Jurkat, Clone E6-1 (cell line): ENCODE data around the gene ARFGEF3.

Source experiments
- DNase-seq: peaks from one replicate; pipeline ENCODE4 v3.0.0-alpha.2; 2011; ENCODE audit warnings: low read depth, low spot score
- H3K4me3 ChIP-seq: 2 replicates; pipeline ENCODE4 v1.5.1; 2011; ENCODE audit warnings: mild to moderate bottlenecking, low read length, control low read depth, moderate library complexity

The ARFGEF3 gene

DNA sequence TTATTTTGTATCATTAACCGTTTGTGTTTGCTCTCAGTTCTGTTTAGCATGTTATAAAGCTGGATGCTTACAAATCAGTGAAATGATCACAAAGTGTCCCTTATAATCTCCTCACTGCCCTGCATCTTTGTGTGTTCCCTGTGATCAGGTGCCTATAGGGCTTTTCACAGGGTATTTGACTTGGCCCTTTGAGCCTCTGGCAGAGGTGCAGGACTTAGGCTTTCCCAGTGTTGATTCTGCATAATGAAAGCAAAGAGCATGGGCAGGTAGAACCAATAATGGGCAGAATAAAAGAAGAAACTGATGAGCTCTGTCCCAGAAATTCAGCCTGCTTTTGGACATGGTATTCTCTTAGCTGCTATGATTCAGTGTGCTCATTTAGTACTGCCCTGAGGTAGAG lies 73.5 kb downstream of the ARFGEF3 start:
- no peak overlapping the region for H3K4me3 ChIP-seq
- no peak for DNase-seq

DNA sequence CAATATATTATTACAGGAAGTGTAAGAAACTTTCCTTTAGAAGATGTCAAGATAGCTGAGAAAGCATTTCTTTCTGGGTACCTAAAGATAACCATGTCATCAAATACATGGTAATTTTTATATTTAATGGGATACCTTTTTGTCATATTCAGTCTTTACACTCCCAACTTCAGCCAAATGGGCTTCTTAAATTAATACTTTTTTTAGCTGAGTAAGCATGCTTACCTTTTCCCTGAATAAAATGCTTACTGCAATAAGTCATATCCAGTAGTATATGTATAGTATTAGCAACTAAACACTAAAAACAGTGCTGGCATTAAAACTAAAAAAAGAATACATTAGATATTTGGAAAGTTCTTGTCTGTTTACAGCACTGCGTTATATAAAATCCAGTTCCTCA lies 74.0 kb downstream of the ARFGEF3 start:
- DNase-seq = no peak
- H3K4me3 ChIP-seq = no peak overlapping the region

DNA sequence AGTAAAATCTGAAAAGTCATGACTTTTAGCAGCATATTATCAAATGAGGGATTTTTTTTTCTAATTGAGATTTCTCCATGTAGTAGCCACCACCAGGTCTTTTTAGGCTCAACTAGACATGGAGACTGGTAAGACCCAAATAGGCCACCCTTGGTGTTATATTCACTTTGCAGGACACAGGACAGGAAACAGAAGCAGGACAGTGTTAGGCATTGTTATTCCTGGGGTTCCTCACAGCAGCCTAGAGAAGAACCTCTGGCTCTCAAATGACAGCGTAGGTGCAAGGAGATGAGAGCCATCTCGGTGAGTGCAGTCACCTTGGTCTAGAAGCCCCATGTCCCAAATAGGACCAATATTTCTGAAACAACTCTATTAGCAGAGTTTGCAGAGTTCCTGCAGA lies 75.7 kb downstream of the ARFGEF3 start:
- no peak for DNase-seq
- no peak overlapping the region for H3K4me3 ChIP-seq

DNA sequence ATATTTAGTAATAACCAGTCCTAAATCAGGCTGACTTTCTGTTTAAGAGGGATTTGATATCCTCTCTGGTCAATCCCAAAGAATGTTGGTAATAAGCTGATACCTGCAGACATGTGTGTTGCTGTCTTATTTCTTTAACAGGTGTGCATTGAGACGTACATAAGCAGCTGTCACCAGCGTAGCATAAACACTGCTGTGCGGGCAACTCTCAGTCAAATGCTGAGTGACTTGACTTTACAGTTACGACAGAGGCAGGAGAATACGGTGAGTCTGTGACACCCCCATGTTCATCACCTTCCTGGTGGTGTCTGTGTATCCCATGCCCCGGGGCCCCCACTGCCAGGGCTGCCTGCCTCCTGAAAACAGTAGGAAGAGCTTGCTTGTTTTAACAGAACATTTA lies 76.6 kb downstream of the ARFGEF3 start:
- no peak overlapping the region for H3K4me3 ChIP-seq
- no peak for DNase-seq

DNA sequence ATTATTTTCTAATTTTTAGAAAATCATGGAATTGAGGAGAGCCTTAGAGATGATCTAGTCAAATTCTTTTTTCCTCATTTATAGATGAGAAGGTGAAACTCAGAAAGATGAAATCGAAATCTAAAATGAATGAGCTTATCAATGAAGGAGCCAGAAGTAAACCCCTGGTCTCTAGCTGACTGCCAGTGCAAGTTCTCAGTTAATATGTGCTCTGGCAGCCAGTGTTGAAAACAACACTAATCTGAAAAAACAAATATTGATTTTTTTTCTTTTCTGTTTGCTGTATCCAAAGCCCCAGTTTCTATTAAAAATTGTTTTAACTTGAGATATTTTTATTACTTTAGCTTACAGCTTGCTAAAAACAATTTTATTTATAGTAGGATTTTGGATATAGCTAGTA lies 78.0 kb downstream of the ARFGEF3 start:
- no peak overlapping the region for H3K4me3 ChIP-seq
- no peak for DNase-seq

DNA sequence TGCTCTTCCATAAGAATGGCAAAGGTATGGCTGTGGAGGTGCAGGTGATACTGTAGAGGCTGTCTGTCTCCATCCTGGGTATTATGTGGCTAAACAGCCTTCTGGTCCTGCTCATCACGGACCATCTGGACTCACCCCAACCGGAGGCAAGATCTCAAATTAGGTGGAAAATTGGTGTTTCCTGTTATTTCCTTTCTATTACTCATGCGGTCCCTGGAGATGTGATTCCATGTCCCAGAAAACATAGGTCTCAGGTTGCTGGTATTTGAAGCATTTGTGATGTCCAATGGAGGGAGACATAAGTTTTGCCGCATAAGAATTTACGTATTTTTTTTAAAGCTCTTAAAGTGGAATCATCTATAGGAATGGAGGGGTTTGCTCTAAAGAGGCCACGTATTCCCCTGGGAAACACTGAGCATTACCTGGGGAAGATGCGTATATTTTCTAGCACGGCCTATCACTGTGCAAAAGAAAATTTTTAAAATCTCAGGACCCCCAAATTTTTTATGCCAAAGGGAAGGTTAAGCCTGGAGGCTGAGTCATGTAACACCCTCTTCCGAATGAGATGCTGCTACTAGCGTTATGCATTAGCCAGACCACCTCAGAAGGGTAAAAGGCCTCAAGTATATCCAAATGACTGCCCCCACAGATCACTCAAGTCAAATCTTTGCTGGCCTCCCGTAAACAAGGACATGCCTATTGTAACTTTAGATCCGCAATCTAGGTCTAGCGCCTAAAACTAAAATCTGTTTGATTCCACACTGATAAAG lies 78.9 kb downstream of the ARFGEF3 start:
- no peak overlapping the region for H3K4me3 ChIP-seq
- no peak for DNase-seq

DNA sequence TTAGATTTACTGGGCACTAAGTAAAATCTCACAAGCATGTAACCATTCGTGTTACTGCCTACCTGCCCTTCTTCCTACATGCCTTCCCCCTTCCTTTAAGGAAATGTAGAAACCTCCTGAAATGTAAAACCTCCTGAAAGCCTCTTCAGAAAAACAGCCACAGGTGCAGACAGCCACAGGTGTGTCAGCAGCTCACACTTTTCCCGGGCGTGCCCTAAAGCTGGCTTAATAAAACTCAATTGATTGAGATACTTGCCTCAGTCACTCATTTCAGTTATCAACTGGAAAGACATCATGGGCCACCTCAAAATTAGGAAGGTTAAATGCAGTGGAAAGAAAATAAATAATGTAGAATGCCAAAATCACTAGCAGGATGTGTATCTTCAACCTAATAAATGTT lies 79.6 kb downstream of the ARFGEF3 start:
- DNase-seq = no peak
- no peak overlapping the region for H3K4me3 ChIP-seq

DNA sequence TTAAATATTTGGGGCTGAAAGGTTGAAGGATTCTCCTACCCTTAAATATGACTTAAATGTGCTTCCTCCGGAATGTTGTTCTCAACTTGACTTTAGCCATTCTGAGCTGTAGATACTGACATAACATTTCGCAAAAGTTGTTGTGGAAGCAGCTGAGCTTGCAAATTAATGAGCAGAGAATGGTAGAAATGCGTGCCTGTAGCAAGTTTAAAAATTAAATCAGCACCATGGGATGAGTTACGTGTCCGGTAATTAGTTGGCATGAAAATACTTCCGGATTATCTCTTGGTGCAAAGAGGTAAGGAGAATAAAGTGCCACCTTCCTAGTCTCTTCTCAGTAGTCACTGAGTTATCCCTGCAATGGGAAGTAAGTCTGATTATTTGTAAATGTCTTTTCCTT lies 80.2 kb downstream of the ARFGEF3 start:
- no peak overlapping the region for H3K4me3 ChIP-seq
- no peak for DNase-seq

DNA sequence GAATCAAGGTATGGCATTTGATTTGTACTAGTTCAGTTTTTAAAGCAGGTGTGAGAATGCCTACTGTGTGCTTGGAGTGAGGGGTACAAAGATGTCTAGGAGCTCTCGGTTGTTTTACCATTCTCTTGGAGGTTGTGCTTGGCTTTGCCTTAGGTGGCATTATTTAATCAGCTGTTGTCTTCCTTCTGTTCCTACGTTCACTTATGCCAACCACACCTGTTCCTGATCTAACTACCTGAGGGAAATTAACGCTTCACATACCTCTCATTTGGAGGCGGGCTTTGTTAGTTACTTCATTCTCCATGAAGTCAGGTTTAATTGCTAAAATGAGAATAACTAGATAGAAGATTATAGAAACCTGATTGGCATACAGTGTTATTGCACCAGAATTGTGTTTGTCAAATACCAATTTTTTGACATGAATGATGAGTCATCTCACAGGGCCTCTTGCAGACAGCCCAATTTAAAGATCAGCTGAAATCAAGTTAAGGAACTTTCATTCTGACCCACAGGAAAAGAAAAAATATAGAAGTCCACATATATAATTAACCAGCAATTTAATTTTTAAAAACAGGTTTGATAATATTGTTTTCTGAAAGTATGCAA lies 81.4 kb downstream of the ARFGEF3 start:
- no peak for DNase-seq
- H3K4me3 ChIP-seq = no peak overlapping the region

DNA sequence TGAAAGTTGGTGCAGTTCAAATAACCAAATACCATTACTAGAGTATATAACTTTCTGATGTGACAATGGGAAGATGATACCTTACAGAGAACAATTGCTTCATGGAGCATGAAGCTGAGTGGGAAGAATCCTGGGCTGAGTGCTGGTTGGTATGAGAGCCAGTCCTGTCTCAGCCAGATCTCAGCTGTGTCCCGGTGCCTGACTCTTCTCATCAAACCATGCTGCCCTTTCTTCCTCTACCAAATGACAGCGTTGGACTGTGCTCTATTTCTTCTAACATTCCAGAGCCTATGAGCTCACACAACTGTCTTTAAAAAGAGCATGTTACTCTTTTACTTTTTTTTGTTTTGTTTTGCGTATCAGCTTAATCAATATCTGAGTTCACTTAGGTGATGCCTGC lies 84.0 kb downstream of the ARFGEF3 start:
- DNase-seq = no peak
- no peak overlapping the region for H3K4me3 ChIP-seq

DNA sequence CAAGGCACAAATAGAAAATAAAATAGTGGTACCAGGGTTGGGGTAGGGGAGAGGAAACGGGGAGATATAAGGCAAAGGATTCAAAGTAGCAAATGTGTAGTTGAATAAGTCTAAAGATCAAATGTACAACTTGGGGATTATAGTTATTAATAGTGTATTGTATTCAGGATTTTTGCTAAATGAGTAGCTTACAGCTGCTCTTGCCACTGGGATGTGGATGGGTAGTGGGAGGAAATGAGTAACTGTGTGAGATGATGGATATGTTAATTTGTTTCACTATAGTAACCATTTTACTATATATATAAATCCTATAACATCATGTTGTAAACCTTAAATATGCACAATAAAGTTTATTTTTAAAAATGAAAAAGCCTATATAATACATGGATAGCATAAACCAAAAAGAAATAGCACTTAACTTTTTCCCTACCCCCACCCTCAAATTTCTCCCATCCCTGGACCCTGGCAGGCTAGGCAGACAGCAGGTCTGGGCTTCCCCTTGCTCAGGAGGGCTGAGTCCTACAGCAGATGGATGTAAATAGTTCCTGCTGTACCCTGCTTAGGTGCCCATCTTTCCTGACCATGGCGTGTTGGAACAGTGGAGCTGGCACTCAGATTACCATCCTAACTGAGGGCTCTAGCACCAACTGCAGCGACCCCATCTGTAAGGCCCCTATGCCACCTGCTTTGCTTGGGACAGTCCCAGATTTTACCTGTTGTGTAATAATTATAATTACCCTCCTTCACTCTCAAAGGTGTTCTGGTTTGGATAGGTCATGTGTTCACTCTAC lies 85.1 kb downstream of the ARFGEF3 start:
- no peak overlapping the region for H3K4me3 ChIP-seq
- DNase-seq = no peak

DNA sequence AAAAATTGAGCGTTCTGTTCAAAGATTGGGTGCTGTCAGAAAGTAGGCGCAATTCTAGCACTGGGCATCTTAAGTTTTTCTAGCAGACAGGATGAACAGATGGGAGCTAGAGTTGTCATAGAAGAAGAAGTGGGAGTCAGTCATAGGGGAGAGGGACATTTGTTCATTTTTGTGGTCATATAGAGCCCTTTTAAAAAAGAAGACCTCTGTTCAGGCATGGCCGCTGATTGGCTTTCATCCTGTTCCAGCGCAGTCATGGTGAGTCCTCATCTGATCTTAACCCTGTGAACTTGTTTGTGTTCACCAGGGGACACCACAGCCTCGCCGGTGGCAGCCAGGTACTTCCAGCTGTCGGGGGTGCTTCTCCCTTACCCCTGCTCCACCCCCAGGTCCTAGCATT lies 86.3 kb downstream of the ARFGEF3 start:
- H3K4me3 ChIP-seq = no peak overlapping the region
- no peak for DNase-seq

DNA sequence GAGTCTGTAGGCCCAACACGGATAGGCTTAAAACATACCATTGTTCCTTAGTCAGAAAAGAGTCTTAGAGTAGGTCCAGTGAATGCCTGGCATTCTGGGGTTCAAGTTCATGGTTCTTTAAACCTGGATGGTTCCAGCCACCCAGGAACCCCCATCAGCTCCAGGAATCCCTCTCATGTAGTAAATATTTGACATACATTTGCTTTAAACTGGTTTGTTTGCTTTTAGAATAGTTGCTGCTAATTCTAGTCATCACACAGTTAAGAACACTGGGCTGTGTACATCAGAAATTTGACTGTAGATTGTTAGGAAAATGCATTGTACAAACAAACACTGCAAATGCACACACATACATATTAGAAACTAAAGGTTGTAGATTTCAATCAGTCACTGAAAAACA lies 87.1 kb downstream of the ARFGEF3 start:
- H3K4me3 ChIP-seq = no peak overlapping the region
- DNase-seq = no peak

DNA sequence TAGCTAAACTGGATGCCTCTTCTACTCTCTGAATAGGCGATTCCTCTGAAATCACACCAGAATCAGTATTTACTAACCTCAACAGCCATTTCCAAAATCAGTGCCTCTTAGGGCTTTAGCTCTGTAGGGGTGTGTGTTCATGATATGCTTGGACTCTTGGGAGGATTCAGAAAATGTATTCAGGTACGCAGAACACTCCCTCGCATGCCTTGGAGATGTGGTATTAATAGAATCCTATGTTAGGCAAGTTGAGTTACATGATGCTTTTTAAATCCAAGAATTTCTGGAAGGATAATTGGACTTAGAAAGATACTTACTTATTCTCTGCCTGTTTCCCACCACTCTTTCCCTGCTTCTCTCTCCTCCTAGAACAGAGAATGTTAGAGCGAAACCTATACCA lies 88.3 kb downstream of the ARFGEF3 start:
- no peak for DNase-seq
- no peak overlapping the region for H3K4me3 ChIP-seq

DNA sequence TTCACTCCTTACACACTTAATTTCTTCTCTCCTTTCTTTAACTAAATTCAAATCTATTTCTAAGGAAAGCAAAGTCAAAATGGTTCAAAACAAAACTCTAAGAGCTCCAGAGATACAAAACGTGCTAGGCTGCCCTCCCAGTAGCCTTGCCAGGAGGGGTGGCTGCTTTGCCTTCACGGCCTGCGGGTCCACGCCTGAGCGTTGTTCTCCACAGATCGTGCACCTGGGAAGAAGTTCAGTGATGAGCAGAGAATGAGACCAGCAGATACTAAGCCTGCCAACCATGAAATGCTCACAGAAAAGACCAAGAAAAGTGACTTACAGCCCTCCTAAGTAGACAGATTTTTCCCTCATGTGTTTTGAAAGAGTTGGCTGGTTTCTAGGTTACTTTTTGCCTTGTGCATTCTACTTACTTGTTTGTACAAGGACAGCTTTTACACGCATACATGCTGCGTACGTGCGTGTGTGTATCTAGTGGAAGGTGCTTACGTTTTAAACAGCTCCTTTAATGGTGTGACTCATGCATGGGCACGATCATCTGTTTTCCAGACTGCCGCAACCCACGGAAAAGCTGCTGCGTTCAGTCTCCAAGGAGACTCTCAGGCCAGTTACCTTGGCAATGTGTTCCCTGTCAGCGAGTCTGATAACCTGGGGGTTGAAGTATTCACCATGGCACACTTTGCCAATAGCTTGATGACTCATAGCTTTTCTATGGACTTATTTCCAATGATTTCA lies 88.9 kb downstream of the ARFGEF3 start:
- H3K4me3 ChIP-seq = no peak overlapping the region
- DNase-seq = no peak

DNA sequence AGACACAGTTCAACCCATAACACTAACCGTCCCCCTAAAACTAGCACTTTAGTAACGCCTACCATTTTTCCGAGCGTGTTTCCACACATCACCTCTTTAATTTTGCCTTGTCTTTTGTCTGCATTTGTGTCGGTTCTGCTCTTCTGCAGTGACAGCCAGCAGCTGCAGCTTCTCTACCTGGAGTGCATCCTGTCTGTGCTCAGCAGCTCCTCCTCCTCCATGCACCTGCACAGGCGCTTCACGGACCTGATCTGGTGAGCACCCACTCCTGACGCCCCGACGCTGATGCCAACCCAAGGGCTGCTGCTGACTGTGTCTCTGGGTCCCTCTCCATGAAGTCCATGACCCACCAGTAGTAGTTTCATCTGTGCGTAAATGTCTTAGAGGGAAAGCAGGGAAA lies 92.0 kb downstream of the ARFGEF3 start:
- H3K4me3 ChIP-seq = no peak overlapping the region
- no peak for DNase-seq

DNA sequence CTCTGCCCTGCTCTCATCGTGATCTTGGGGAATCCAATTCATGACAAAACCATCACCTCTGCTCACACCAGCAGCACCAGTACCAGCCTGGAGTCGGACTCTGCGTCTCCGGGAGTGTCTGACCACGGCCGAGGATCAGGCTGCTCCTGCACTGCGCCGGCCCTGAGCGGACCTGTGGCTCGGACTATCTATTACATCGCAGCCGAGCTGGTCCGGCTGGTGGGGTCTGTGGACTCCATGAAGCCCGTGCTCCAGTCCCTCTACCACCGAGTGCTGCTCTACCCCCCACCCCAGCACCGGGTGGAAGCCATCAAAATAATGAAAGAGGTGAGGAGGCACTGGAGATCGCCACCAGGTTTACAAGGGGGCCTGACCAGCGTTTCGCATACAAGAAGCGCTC lies 93.7 kb downstream of the ARFGEF3 start:
- DNase-seq = no peak

DNA sequence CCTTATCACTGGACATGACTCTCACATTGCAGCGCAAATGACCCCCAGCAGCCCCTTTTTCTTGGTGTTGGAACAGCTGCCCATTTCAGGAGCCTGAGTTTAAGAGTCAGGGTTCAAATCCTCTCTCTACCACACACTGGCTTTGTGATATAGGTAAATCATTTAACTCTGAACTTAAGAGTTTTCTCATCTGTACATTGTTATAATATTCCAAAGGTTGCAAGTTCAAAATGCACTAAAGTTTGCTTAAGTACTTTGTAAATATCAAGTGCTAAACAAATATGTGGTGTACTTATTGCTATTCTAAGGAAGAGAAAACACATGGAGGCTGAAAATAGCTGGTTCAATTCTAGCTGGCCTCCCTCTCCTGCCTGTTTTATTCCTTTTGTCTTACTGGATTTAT lies 95.9 kb downstream of the ARFGEF3 start:
- H3K4me3 ChIP-seq = no peak overlapping the region
- no peak for DNase-seq

More for the DNA sequence above, 93.7 kb downstream of the ARFGEF3 start:
- H3K4me3 ChIP-seq = no peak overlapping the region

DNA sequence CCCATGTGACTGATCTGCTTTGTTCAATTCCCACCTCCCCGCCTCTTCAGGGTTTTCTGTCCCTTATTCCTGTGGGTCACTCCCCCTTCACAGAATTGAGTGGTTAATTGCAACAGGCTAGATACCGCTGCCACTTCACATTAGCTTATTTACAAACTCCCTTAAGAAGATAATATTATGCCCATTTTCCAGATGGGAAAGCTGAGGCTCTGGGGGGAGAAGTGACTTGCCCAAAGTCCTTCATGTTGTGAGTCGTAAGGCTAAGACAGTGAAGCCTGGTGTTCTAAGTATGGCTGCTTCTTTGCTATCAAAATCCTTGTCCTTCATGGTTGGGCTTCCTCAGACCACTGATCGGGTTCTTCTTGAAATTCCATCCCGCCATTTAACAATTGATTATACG lies 96.5 kb downstream of the ARFGEF3 start:
- H3K4me3 ChIP-seq = no peak overlapping the region
- no peak for DNase-seq

DNA sequence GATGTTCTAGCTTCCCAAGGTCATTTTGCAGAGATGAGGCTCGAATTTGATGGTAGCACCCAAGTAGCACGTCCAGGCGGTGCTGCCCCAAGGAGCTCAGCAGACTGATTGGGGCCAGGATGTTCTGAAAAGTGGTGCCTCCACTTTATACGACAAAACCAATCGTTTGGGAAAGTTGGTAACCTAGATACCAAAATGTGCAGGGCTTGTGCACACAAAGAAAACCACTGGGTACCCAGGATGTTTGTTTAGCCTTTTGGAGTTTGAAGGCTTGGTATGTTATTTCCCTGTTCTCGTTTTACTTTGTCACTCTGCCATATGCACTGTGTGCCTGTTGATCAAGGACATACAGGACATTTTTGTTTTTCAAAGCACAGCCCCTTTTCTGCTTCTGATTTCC lies 97.3 kb downstream of the ARFGEF3 start:
- DNase-seq = no peak

More for the DNA sequence above, 97.3 kb downstream of the ARFGEF3 start:
- no peak overlapping the region for H3K4me3 ChIP-seq
